K562 treated with DMSO at 1 percent for 48 hours (cell line): ENCODE data around the gene SSB. TPM values are rescaled to one million over a fixed set of nuclear protein-coding genes. Genes with fewer than 3 reads are reported as not detected.

Experiments used
- total RNA-seq: library from RNA; unstranded; fragments of 300-600 nt; gene quantifications from 2 replicates; pipeline ENCODE4 v1.2.3, GENCODE V29; 2022; ENCODE audit warnings: low replicate concordance; ENCODE audit errors: extremely low read depth

Gene SSB
- 244 TPM in 1 of 2 replicates, not detected in the other for total RNA-seq

DNA sequence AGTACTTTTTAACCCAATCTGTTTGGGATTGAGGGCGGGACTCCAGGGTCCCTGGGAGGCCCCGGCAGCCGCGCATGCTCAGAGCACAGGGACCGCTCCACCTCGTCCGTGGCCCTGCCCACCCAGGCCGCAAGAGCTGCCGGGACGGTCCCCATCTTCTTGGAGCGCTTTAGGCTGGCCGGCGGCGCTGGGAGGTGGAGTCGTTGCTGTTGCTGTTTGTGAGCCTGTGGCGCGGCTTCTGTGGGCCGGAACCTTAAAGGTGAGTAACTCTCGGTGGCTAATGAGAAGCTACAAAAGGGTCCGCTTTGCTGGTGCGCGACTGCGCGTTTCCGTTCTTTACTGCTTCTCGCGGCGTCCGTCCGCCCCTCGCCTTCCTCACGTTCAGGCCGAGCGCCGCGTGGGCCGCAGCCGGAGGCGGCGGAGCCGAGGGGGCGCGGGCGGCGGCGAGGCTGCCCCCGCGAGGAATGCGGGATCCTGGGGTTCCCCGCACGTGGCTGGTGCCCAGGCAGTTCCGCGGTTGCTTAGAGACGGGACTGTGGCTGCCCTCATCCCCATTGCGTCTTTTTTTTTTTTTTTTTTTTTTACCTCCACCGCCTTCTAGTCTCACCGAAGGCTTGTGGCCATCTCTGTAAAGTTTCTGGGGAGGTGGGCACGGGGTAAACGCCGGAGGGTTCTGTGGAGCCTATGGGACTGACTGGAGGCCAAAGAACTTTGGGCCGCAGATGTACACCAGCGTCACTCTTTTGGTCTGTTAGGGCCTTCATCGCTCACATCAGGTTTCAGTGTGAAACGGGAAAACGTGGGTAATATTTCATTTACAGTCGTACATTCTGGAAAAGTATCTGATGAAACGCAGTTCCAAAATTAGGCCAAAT, at the start of gene SSB:
SSB (plus strand) TSS at position 154 of the 875 bp plus-strand sequence. CDS start 2,090 bp downstream, outside the sequence.

DNA sequence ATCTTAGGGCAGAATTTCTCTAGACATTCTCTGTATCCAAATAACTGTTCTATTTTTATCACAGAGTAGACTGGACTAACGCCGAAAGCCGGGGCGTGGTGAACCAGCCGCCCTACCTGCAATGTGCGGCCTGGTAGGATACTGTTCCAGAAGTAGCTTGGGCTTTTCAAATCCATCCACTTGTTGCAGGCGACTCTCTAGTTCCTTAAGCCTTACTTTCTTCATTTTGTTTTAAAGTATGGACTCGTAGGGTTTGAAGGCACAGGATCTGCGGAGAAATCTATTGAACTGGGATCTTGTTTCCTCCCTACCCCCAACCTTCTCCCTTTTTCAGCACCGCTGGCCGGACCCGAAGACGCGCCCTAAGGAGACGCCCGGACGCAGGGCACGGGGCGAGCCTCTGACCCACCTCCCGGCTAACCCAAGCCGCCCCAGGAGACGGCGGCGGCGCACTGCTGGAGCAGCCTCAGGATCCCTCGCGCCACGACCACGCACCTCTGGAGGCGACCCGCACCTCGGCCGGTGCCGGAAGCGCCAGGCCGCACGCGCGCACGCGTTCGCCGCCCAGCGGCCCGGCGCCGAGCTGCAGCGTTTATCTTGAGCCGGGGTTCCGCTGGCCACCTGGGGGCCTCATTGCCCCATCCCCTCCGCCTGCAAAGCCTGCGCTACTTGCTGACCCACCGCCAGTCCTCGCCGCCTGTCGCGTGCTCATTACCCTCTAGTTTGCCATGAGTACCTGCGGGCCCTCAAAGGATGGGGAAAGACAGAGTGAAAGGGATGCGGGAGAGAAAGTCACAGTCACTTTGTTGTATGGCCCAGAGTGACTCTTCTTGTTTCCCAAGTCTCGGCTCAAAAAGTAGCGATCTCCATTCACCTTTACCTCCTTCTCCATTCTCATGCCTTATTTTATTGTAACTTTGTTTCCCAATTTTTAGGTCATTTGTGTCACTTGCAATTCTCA, 26.0 kb downstream of the SSB start, which contains the start of gene METTL5:
METTL5 (minus strand) TSS at position 533 of the 961 bp plus-strand sequence; CDS start at position 225, 308 bp downstream.

DNA sequence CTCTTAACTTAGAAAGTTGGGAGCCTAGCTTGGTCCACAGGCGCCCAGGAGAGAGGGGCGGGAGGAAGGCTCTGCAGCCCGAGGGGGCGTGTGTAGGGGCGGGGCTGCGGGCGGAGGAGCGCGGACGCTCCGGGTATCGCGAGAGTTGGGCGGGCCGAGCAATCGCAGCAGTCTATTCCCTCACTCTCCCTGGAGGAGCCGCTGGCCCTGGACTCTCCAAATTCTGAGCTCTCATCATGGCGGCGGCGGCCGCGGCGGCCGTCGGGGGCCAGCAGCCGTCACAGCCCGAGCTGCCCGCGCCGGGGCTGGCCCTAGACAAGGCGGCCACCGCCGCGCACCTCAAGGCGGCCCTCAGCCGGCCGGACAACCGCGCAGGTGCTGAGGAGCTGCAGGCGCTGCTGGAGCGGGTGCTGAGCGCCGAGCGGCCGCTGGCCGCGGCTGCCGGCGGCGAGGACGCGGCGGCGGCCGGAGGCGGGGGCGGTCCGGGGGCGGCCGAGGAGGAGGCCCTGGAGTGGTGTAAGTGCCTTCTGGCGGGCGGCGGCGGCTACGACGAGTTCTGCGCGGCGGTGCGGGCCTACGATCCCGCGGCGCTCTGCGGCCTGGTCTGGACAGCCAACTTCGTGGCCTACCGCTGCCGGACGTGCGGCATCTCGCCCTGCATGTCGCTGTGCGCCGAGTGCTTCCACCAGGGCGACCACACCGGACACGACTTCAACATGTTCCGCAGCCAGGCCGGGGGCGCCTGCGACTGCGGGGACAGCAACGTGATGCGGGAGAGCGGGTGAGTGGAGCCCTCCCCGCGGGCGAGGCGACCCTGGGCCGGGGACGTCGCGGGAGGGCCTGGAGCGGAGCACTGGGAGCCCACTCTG, 28.8 kb downstream of the SSB start, which contains the start of gene UBR3:
UBR3 (plus strand) TSS at position 183 of the 869 bp plus-strand sequence; CDS start at position 237, 54 bp downstream.

Other genes with a start within 250 kb of the SSB start
- not detected in 2 replicates for gene FASTKD1, start 225.0 kb upstream of the SSB start, total RNA-seq
- 154 TPM in 1 of 2 replicates, not detected in the other for gene PPIG, start 214.5 kb upstream of the SSB start, total RNA-seq
- gene CFAP210, start 104.5 kb upstream of the SSB start, total RNA-seq = not detected in 2 replicates
- not detected in 2 replicates for gene PHOSPHO2, start 104.4 kb upstream of the SSB start, total RNA-seq
- gene KLHL23, start 65.0 kb upstream of the SSB start, total RNA-seq = not detected in 2 replicates
- gene METTL5, start 26.0 kb downstream of the SSB start, total RNA-seq = not detected in 2 replicates
- not detected in 2 replicates for gene UBR3, start 28.6 kb downstream of the SSB start, total RNA-seq